Muscle of back (tissue), 11 donors: ENCODE measurements around the gene BICDL1. TPM values are rescaled to one million over a fixed set of nuclear protein-coding genes. Genes with fewer than 3 reads are reported as not detected.

Experiments
- DNase-seq, 3 donors: peaks; one replicate each; pipeline versions ENCODE4 v3.0.0 to v3.0.0-alpha.2; 2013
- polyA plus RNA-seq, 10 donors: library from polyadenylated mRNA; unstranded; fragments of 120-200 nt; gene quantifications; one replicate each; pipeline ENCODE4 v1.2.1, GENCODE V29; 2013; ENCODE audit not compliant: insufficient read length in 10 of 10

Gene BICDL1
- polyA plus RNA-seq, 10 donors = 1.9 to 5.9 (median 3.5) TPM

DNA sequence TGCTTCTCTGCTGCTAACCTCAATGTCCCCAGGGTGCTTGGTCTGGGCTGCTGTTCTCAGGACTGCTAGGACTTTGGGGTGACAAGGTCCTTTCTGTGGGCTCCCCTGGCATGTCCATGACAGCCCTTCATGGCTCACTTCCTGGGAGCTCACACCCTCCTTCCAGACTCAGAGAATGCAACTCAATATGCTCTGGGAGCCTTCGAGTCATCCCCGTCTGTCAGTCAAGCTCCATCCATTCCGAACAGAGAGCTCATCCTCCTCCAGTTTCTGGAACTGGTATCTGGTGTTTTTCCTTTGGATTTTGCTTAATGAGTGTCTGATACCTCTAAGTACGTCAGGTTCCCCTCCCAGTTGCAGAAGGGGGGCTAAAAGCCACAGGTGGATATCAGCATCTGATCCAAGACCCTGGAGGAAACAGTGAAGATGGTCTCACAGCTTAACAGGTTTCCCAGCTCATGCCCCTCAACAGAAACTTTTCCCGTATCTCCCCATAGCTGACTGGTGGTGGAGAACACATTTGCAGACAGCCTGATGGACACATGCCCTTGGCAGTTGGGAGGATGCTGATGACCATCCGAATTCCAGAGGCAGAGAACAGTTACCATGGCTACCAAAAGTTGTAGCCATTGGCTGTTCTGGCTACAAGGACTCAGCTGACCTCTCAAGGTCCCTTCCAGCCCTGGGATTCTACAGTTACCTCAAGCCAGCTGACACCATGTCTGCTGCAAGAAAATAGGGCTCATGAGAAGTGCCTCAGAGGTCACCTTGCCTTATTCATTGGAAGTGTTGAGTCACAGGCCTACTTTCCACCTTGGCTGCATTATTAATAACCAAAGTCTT is 137.0 kb downstream of the BICDL1 start:
- no peak for DNase-seq

DNA sequence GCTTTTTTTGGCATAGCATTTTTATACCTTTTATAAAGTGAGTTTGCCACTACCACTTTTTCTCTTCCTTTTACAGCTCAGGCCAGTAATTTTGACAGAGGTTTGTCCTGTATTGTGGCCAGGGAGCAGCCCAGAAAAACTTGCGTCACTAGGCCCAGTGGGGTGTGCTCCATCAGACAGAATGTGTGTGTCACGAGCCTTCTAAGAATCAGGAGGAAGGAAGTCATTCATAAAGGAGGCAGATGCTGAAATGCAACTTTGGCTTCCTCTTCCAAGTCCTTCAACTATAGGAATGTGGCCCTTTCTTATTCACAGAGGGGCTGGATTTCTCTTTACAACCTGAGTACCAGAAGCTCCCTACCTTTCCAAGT is 137.6 kb downstream of the BICDL1 start:
- DNase-seq = peak in 2 of 3 donors; percentile 23 to 52

- no peak for DNase-seq
Observed at GRCh38 chr12:120130011-120130410, 141.0 kb downstream of the BICDL1 start.

DNA sequence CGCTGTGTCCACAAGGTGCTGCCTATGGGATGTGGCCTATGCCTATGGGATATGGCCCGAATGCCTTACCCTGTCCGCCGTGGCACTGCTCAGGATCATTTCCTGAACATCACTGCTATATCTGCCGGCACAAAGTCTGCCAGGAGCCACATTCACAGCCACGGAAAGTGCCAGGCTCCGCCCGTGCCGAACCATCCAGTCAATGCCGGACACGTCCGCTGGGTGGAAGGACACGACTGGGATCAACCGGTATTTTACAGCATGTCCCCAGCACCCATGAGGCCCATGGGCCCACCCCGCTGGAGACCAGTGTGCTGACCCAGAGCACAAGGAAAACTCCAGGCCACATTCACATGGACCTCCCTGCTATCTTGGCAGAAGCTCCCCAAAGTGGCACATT is 142.1 kb downstream of the BICDL1 start:
- no peak for DNase-seq

DNA sequence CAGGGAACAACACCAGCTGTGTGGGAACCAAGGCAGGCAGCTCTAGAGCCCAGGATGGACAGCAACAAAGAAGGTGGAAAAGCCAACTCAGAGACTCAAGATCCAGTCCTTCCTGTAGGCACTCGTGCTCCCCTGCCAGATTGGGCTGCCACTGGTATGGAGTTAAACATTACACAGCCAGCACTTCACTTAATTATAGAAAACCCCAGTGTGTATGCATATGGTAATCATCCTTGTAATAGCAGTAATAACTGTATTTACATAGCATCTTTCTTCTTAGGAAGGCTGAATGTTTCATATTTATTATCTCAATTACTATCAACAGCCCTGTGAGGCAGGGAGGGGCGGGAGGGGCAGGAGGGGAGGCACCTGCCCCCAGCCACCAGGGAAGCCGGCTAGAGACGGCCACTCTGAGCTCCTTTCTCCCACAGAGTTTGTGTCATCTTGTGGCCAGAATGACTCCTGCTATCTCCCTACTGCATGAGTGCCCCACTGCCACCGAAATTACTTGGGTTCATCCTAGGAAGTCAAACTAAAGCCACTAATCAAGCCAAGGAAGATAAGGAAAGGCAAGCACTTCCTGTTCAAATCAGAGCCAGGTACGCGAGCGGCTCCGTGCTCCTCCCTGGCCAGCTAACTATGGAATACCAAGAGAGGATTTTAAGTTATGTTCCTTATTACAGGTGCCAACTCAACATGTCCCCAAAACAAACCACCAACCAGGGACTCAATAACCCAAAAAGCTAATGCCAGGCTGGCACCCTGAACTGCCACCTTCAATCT is 143.2 kb downstream of the BICDL1 start:
- DNase-seq = no peak

GRCh38 chr12:120132863-120133385 is 143.9 kb downstream of the BICDL1 start:
- no peak for DNase-seq

GRCh38 chr12:120134307-120134980 is 145.4 kb downstream of the BICDL1 start:
- no peak for DNase-seq

DNA sequence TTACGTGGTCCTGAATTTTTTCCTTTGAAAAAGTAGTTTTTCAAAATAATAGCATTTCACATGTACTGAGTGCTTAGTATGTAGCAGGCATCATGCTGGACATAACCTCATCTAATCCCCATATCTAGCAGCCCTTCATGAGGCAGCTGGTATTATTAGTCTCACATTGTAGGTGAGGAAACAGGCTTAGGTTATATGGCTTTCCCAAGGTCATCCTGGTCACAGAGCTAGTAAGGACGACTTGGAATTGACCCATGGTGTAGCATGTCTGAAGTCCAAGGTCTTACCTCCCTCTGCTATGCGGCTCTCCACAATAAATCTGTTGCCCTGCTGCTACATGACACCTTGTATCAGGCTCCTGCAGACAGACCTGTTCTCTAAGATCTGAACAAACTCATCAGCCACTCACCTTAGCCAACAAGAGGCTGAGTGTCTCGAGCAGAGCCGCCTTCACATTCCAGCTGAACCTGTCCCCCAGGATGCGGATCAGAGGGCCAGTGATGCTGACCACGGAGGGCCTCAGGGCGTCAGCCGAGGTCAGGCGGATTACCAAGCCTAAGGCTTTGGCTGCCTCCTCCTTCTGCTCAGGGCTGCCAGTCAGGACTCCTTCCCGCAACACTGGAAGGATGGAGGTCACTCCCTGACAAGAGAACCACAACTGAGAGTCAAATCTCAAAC is 147.2 kb downstream of the BICDL1 start:
- no peak for DNase-seq

DNA sequence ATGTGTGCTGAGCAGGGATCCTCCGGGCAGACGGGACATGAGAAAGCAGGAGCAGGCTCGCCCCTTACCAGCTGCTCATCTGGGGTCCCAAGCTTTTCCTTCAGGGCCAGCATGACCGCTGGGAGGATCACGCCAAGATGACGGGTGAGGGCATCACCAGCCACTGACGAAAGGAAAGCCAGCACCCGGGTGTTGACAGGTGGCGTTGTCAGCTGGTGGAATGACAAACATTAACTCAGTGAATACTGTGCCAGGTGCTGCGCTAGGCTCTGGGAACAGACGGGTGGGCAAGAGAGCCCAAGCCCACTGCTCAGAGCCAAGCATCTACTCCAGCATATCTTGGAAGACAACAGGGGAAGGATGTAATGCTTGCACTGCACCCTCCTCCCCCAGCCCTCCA is 148.8 kb downstream of the BICDL1 start:
- no peak for DNase-seq

- no peak for DNase-seq
Observed at GRCh38 chr12:120138366-120138765, 149.3 kb downstream of the BICDL1 start.

- DNase-seq = no peak
Observed at GRCh38 chr12:120139958-120140357, 150.9 kb downstream of the BICDL1 start.

DNA sequence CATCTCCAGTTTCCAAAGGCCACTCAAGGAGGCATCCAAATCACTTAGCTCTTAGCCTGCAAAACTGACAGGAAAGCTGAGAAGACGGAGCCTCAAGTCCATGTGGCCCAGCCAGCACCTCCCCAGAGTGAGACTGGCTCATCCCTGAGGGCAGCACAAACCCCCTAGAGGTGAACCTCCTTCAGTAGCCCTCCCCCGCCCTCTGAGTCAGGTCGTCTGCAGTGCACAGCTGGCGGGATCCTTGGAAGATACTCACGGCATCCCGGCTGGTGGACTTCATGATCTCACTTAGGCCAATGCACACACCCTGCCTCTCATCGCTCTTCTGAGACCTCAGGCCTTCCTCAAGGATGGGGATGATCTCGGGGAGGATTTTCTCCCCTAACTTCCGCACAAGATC is 151.6 kb downstream of the BICDL1 start:
- no peak for DNase-seq

GRCh38 chr12:120141336-120141735 is 152.3 kb downstream of the BICDL1 start:
- DNase-seq = no peak

DNA sequence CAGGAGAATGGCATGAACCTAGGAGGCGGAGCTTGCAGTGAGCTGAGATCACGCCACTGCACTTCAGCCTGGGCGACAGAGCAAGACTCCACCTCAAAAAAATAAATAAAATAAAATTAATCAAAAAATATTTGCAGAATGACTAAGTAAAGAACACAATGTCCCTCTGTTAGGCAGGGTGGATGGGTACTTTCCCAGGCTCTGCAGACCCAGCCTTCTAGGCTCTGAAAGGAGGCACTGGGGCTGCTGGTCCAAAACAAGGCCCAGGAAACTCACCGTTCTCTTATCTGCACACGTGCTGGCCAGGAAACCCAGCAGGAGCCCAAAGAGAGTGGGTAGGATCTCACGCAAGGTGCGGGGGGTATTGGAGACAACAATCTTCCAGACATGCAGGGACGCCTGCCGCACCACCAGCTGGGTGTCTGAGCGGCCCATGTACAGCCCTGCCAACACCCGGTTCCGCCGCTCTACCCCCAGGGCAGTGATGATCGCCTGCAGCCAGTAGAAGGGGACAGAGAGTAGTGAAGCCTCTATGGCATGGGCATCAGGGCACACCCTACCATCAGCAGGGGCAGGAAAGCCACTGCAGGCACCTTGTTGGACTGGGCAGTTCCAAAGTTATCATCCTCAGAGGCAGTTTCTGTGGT is 153.3 kb downstream of the BICDL1 start:
- no peak for DNase-seq

Other genes with a start within 250 kb of the BICDL1 start
- gene CIT, start 111.9 kb upstream of the BICDL1 start, polyA plus RNA-seq = 10 to 100 TPM in 4 of 10 donors, 1 to 10 TPM in 6; 7.1 to 13.5 (median 9.6) TPM
- gene RAB35, start 127.5 kb downstream of the BICDL1 start, polyA plus RNA-seq = 10 to 100 TPM; 25.9 to 35.6 (median 30.3) TPM
- gene GCN1, start 205.5 kb downstream of the BICDL1 start, polyA plus RNA-seq = 10 to 100 TPM; 32.7 to 50.4 (median 39.9) TPM
- 1,000 to 10,000 TPM; 2,859 to 4,622 (median 4,054) TPM for gene RPLP0, start 211.9 kb downstream of the BICDL1 start, polyA plus RNA-seq